Kidney (tissue), 14 donors: Measurements from ENCODE around the gene GTSE1. TPM values are rescaled to one million over a fixed set of nuclear protein-coding genes. Genes with fewer than 3 reads are reported as not detected.

ENCODE experiments used
- DNase-seq, 5 donors: peaks; one replicate each; pipeline ENCODE4 v3.0.0-alpha.2; 2013 to 2020
- FAIRE-seq: peaks from 2 replicates; lab custom pipeline; 2012; peaks lifted over from hg19 to GRCh38; lab: Jason Lieb, UNC
- H3K27ac ChIP-seq, 2 donors: one replicate each; pipeline ENCODE4 v1.7.0; 2013; ENCODE audit warnings: low read depth in 2 of 2, low read length in 2 of 2, inconsistent platforms in 1 of 2
- H3K27me3 ChIP-seq: one replicate; pipeline ENCODE4 v1.7.1; 2013; ENCODE audit warnings: low read length, inconsistent platforms; ENCODE audit not compliant: control insufficient read depth, insufficient read depth
- H3K36me3 ChIP-seq, 3 donors: one replicate each; pipeline versions ENCODE4 v1.7.0 to v1.7.1; 2013; ENCODE audit warnings: low read length in 3 of 3, control low read depth in 1 of 3, inconsistent platforms in 1 of 3; ENCODE audit not compliant: insufficient read depth in 3 of 3, control insufficient read depth in 2 of 3
- H3K4me1 ChIP-seq, 3 donors: one replicate each; pipeline versions ENCODE4 v1.7.0 to v1.7.1; 2013; ENCODE audit warnings: low read length in 3 of 3, inconsistent platforms in 1 of 3, low read depth in 1 of 3; ENCODE audit not compliant: control insufficient read depth in 2 of 3, insufficient read depth in 2 of 3
- H3K4me3 ChIP-seq, 3 donors: one replicate each; pipeline versions ENCODE4 v1.7.0 to v1.8.1; 2013; ENCODE audit warnings: low read length in 3 of 3, control low read depth in 1 of 3, inconsistent platforms in 1 of 3
- H3K9ac ChIP-seq, 3 donors: one replicate each; pipeline versions ENCODE4 v1.7.0 to v1.7.1; 2013; ENCODE audit warnings: low read length in 3 of 3, control low read depth in 1 of 3, inconsistent platforms in 1 of 3
- H3K9me3 ChIP-seq, 3 donors: one replicate each; pipeline versions ENCODE4 v1.7.0 to v1.7.1; 2013; ENCODE audit warnings: low read length in 3 of 3, control low read depth in 1 of 3, inconsistent platforms in 1 of 3; ENCODE audit not compliant: control insufficient read depth in 2 of 3, insufficient read depth in 1 of 3
- intact Hi-C: fragments of 100-400 bp; cut with DNase I; formaldehyde crosslinking; loops from one replicate; pipeline ENCODE4 v1.11.1; 2022
- polyA plus RNA-seq: library from polyadenylated mRNA; stranded (reverse); fragments of 350-450 nt; fragmentation: Illumina TruSeq; extraction: RNeasy Lipid Tissue Mini Kit (QIAGEN cat#74804); gene quantifications from one replicate; pipeline ENCODE4 v1.2.3, GENCODE V29; 2014; ENCODE audit warnings: low read depth, low replicate concordance; ENCODE audit not compliant: insufficient read depth
- total RNA-seq: library from RNA; stranded (reverse); fragmentation: NEBNext Ultra II Directional; extraction: Animal tissue kit (Norgen Biotek cat#: 25700); gene quantifications from one replicate; pipeline ENCODE4 v1.2.1, GENCODE V29; 2021
- TF ChIP-seq, protein P1 (sequence below): IDR thresholded peaks from 3 replicates; pipeline ENCODE4 v1.5.1; 2012; ENCODE audit warnings: mild to moderate bottlenecking, moderate library complexity, borderline replicate concordance; ENCODE audit not compliant: insufficient read depth; ENCODE audit errors: extremely low read depth
- donor health status: control.
- donor health status: control.
- donor health status: control.
- donor health status: control.
- donor health status: control.
- donor health status: DM: yes; HTN: yes; CAD: no.
- donor health status: Normal renal cell carcinoma (clear cell type).

The GTSE1 gene
- total and polyA plus RNA-seq, 2 donors from 2014 or later, result 0.41 to 0.94 TPM

DNA sequence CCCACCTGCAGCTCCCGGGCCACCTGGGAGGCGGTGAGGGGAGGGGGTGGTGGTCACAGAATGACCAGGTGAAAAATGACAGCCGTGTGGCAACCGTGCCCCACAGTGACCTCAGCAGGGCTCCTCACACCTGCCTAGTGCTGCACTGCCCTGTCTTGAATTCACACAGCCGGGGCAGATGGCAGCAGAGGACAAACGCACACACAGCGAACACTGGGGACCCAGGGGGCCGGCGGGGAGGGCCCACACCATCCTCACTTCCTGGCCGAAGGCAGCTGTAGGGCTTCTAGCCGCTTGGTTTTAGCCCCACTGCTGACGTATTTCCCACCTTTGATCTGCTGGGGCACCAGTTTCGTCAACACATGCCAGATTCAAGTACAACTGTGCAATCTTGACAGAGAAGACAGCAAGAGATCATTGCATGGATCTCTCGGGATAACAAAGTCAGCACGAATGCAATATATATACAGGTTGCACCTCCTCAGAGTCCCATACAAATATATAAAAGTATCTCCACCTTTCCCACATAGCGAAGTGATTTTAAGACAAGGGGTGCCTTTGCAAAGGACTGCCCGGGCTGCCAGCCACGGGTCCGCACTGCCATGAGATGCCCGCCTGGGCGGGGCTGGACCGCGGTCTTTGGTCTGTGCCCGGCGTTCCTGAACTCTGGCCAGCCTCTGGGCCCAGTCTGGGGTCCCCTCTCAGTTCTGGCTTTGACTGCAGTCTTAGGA is 65.7 kb downstream of the GTSE1 start:
- intact Hi-C loops, result no loop called here
- H3K4me1 ChIP-seq, result peaks cover 0 to 3% (median 3%) of the 10 kb centered on the region in 3 donors
- peak overlapping the region in 1 of 2 donors; percentile 23 for H3K27ac ChIP-seq
- TF ChIP-seq, protein P1, sequence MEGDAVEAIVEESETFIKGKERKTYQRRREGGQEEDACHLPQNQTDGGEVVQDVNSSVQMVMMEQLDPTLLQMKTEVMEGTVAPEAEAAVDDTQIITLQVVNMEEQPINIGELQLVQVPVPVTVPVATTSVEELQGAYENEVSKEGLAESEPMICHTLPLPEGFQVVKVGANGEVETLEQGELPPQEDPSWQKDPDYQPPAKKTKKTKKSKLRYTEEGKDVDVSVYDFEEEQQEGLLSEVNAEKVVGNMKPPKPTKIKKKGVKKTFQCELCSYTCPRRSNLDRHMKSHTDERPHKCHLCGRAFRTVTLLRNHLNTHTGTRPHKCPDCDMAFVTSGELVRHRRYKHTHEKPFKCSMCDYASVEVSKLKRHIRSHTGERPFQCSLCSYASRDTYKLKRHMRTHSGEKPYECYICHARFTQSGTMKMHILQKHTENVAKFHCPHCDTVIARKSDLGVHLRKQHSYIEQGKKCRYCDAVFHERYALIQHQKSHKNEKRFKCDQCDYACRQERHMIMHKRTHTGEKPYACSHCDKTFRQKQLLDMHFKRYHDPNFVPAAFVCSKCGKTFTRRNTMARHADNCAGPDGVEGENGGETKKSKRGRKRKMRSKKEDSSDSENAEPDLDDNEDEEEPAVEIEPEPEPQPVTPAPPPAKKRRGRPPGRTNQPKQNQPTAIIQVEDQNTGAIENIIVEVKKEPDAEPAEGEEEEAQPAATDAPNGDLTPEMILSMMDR, result no peak
- DNase-seq (peak in 1 of 5 donors; percentile 63), FAIRE-seq (no peak)
- no peak overlapping the region for H3K9ac ChIP-seq
- no peaks in the 10 kb centered on the region for H3K27me3 ChIP-seq
- no peak overlapping the region for H3K4me3 ChIP-seq
- H3K9me3 ChIP-seq, result no peaks in the 10 kb centered on the region
- peaks cover 0 to 11% (median 3%) of the 10 kb centered on the region in 3 donors for H3K36me3 ChIP-seq

DNA sequence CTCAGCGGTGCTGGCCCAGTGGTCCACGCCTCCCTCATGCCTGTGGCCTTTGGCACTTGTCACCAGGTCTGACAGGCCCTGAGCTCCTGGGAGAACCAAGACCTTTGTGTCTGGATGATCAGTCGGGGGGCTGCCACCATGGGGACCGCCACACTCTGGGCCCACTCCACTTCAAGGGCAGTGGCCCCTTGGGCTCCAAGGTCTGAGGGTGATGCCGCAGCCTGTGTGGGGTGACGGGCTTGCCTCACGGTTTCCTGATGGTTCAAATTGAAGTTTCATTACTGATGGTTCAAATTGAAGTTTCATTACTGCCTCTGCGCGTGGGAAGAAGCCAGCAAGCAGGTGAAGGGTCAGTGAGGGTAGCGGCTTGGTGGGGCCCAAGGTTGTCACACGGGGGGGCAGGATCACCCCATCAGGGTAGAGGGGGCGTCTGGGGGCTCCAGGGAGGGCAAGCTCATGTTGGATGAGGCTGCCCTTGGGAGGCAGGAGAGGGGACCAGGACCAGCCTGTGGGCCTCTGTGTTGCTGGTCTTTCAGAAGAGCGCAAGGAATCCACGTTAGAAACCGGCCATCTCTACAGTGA is 66.4 kb downstream of the GTSE1 start:
- intact Hi-C loops, result no loop called here
- FAIRE-seq (no peak), DNase-seq (no peak)
- no peaks in the 10 kb centered on the region for H3K27me3 ChIP-seq
- no peaks in the 10 kb centered on the region for H3K9me3 ChIP-seq
- no peak overlapping the region for H3K9ac ChIP-seq
- peak overlapping the region; percentile 23 for H3K27ac ChIP-seq
- H3K4me1 ChIP-seq, result peaks cover 0 to 3% (median 3%) of the 10 kb centered on the region in 3 donors
- TF ChIP-seq, protein P1, result no peak
- peaks cover 0 to 11% (median 2%) of the 10 kb centered on the region in 3 donors for H3K36me3 ChIP-seq
- no peak overlapping the region for H3K4me3 ChIP-seq

GRCh38 chr22:46363611-46364321 is 67.1 kb downstream of the GTSE1 start:
- DNase-seq, result peak in 1 of 5 donors; percentile 63
- no peak for FAIRE-seq
- H3K9ac ChIP-seq, result no peak overlapping the region
- TF ChIP-seq, protein P1, result no peak
- H3K27ac ChIP-seq, result no peak overlapping the region
- no peaks in the 10 kb centered on the region for H3K27me3 ChIP-seq
- peaks cover 0 to 11% (median 2%) of the 10 kb centered on the region in 3 donors for H3K36me3 ChIP-seq
- intact Hi-C loops, result no loop called here
- H3K4me3 ChIP-seq, result no peak overlapping the region
- H3K4me1 ChIP-seq, result peaks cover 0 to 3% (median 3%) of the 10 kb centered on the region in 3 donors
- H3K9me3 ChIP-seq, result no peaks in the 10 kb centered on the region
